Measurements from ENCODE around the gene ARID1B. TPM values are rescaled to one million over a fixed set of nuclear protein-coding genes. Genes with fewer than 3 reads are reported as not detected.

The ARID1B gene
- total RNA-seq, 6 experiments from 2014 or later: 23.2 to 35.3 (median 30.7) TPM

GRCh38 chr6:157215717-157216116 is 438.5 kb downstream of the ARID1B start:
- H3K9me3 ChIP-seq: no peaks in the 10 kb centered on the region
- TF ChIP-seq POLR2A (IDR thresholded peaks at IDR 0.05): no peak
- TF ChIP-seq CTCF (IDR thresholded peaks at IDR 0.05): no peak
- 83% methylated on average over 2 of the region's 2 CpGs for WGBS (ENCODE audit: insufficient coverage, low coverage, low lambda C conversion rate, missing lambda C conversion rate)
- DNase-seq (no peak), ATAC-seq (no peak)
- H3K4me3 ChIP-seq: no peak overlapping the region
- no peaks in the 10 kb centered on the region for H3K27me3 ChIP-seq
- no peaks in the 10 kb centered on the region for H3K36me3 ChIP-seq
- no peaks in the 10 kb centered on the region for H3K4me1 ChIP-seq
- H3K27ac ChIP-seq: no peak overlapping the region
- intact Hi-C loops (cut with DNase I): no loop called here

GRCh38 chr6:157216570-157216969 is 439.4 kb downstream of the ARID1B start:
- no peak for TF ChIP-seq POLR2A (IDR thresholded peaks at IDR 0.05)
- no peak for TF ChIP-seq CTCF (IDR thresholded peaks at IDR 0.05)
- WGBS (ENCODE audit: insufficient coverage, low coverage, low lambda C conversion rate, missing lambda C conversion rate): 61% methylated on average over 5 of the region's 5 CpGs
- Histone ChIP-seq H3K9me3 (no peaks in the 10 kb centered on the region), H3K27ac (no peak overlapping the region), H3K4me1 (no peaks in the 10 kb centered on the region), H3K27me3 (no peaks in the 10 kb centered on the region), H3K36me3 (no peaks in the 10 kb centered on the region), H3K4me3 (no peak overlapping the region)
- ATAC-seq: no peak
- DNase-seq: no peak
- intact Hi-C loops (cut with DNase I): no loop called here

GRCh38 chr6:157217198-157217893 is 440.2 kb downstream of the ARID1B start:
- ATAC-seq (no peak), DNase-seq (no peak)
- Histone ChIP-seq H3K9me3 (no peaks in the 10 kb centered on the region), H3K27me3 (no peaks in the 10 kb centered on the region), H3K4me1 (no peaks in the 10 kb centered on the region), H3K27ac (no peak overlapping the region), H3K4me3 (no peak overlapping the region), H3K36me3 (no peaks in the 10 kb centered on the region)
- TF ChIP-seq CTCF (IDR thresholded peaks at IDR 0.05): no peak
- TF ChIP-seq POLR2A (IDR thresholded peaks at IDR 0.05): no peak
- WGBS (ENCODE audit: insufficient coverage, low coverage, low lambda C conversion rate, missing lambda C conversion rate): 74% methylated on average over 10 of the region's 20 CpGs
- intact Hi-C loops (cut with DNase I): no loop called here

- intact Hi-C loops (cut with DNase I): no loop called here
- no peak for DNase-seq
- 93% methylated on average over 5 of the region's 13 CpGs for WGBS (ENCODE audit: insufficient coverage, low coverage, low lambda C conversion rate, missing lambda C conversion rate)
Observed at GRCh38 chr6:157217894-157218370, 440.8 kb downstream of the ARID1B start.

More at GRCh38 chr6:157217894-157218370, 440.8 kb downstream of the ARID1B start:
- TF ChIP-seq CTCF (IDR thresholded peaks at IDR 0.05) (no peak), POLR2A (IDR thresholded peaks at IDR 0.05) (no peak)
- no peaks in the 10 kb centered on the region for H3K4me1 ChIP-seq
- no peaks in the 10 kb centered on the region for H3K27me3 ChIP-seq
- ATAC-seq: no peak
- no peaks in the 10 kb centered on the region for H3K36me3 ChIP-seq
- H3K9me3 ChIP-seq: no peaks in the 10 kb centered on the region
- no peak overlapping the region for H3K27ac ChIP-seq
- no peak overlapping the region for H3K4me3 ChIP-seq
